Activated CD8-positive, alpha-beta memory T cell treated with anti-CD3 and anti-CD28 coated beads, Interleukin-2, amount 50 U/mL, for 1 hour (primary cell): ENCODE measurements around the gene LEMD2.

ENCODE experiments used
- DNase-seq: peaks from one replicate; pipeline ENCODE4 v3.0.0-alpha.2; 2020; ENCODE audit errors: extremely low read depth

Gene LEMD2

DNA sequence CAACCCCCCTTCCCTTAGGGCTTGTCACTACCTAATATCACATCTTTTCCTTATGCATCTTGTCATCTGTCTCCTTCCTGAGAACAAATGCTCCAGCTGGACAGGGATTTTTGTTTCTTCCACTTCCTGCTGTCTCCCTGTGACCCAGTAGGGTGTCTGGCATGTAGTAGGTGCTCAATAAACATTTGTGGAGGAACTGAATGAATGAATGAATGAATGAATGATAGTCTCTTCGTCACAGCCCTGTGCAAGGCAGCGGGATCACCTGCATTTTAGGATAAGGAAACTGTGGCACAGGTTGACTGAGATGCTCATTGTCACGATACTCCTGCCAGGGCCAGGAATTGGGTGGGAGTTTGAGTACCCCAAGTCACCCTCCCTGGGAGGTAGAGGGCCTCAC is 14.2 kb downstream of the LEMD2 start:
- DNase-seq, result no peak

DNA sequence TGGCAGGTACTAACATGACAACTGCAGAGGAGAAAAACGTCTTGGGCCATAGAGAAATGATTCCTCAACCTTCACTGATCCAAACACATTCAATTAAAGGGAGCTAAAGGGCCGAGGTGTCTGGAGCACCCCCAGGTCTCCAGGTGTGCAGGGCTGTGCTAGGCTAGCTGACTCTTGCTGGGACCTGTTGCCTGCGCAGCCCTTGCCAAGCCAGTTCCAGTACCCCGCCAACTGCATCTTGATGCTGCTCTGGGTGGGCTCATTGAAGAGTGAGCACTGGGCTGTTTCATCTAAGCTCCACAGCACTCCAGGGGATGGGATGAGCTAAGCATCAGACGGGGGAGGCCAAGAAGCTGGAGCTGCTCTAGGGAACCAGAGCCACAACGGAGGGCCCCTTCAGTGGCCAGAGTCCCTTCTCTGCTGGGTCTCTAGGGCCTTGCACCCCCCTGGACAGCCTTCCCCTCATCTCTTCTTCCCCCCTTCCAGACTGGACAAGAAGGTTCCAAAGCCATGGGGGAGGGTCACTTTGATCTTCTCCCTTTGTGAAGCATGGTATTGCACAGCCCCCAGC is 15.9 kb downstream of the LEMD2 start:
- no peak for DNase-seq

DNA sequence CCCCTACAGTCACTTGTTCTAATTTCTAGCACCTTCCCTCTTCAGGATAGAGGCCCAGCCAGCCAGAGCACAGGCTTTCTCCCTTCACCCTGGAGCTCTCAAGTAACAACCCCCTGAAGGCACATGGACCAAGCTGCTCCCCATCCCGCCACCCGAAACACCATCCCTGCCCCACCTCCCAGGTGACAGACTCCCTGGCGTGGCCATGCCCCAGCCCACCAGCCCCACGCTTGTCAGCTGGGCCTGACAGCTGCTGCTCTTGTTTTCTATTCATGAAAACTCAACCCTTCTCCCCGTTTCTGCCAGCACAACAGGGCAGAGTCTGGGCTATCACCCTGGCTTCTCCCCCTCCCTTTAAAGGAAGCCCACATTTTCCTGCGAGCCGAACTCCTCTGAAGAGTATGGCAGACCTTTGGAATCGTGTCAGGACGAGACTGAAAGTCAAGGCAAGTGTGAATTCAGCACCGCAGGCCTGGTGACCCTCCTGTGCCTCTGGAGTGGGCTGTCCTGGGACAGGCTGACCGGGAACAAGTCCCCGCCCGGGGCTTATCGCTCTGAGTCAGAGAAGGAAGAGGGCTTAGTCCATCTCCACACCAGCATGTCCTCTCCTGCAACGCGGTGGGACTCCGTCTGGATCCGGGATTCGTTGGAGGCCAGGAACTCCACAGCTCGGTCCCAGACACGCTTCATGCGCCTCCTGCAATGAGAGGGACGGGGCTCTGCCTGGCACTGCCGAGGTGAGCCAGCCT is 16.7 kb downstream of the LEMD2 start:
- no peak for DNase-seq

DNA sequence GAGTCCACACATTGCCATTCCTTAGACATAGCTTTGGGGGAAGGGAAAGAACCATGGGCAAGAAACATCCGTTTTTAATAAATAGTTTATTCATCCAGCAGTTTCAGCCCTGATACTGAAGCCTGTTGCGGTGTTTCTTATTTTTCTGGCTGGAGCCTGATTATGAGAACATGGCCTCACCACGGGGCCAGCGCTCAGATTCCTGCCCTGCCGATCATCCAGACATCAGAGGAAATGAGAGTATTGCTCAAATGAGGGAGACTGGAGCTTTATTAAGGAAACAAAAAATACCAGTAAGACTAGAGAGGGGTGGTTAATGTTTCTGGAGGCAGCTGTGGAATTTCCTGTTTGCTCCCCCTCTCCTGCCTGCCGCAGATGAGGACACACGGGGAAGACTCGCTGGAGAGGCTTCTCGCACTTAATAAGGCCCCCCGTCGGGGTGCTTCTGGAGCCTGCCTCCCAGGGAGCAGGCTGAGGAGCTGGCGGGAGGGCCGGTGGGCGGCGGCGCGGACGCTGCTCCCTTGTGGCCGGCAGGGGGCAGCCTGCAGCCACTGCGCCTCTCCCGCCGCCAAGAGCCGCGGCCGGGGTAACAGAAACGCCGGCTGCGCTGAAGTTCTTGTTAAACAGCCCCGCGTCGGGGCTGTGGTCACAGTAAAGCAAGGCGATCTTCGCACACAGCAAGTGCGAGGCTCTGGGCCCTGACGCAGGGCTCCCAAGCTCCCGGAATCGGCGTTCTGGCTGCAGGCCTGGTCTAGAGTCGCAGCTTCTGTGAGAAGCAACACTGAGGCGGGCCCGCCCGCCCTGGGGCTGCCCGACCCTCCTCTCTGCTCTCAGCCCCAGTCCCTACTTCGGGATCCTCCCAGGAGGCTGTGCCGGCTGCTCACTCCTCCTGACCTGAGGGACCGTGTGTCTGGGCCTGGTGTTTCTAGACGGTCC is 17.5 kb downstream of the LEMD2 start:
- DNase-seq, result no peak

DNA sequence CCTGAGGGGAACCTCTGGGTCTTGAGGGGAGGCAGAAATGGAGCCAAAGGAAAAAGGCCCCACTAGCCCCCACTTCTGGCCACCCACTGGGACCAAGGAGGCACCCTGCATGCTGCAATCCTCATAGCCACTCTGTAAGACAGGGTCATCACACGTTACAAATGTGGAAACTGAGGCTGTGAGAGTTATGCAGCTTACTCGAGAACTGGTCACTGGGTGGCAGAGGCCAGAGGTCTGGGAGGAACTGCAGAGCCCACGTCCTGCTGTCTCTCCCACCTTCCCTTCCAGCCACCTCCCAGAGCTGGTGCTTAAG is 18.1 kb downstream of the LEMD2 start:
- no peak for DNase-seq

DNA sequence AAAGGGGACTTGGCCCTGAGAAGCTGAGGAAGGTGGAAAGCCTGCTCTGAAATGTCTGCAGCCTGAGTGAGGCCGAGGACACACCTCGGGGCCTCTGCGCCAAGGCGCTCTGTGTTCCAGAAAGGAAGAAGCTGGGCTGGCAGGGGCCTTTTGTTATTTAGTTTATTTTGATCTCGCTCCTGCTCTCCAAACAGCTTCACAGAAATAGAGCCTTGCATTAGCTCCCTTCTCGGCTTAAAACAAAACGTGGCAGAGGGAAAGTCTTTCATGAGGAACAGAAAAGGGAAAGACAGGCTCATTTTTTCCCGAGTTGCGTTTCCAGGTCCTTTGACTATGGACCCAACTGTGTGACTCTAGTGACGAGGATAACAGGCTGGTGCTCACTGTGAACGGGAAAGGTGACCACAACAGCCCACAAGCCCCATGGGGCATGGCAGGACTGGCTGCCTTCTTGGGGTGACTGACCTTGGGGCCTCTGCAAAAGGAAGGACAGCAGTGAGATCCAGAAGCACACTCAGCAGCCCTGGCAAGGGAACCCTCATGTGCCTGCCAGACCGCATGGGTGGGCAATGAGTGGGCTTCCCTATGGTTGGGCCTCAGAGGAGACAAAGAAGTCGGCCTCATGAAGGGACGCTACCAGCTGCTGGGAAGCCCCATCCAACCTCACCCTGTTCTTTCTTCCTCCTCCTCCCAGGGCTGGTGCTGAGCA is 18.7 kb downstream of the LEMD2 start:
- DNase-seq, result no peak

DNA sequence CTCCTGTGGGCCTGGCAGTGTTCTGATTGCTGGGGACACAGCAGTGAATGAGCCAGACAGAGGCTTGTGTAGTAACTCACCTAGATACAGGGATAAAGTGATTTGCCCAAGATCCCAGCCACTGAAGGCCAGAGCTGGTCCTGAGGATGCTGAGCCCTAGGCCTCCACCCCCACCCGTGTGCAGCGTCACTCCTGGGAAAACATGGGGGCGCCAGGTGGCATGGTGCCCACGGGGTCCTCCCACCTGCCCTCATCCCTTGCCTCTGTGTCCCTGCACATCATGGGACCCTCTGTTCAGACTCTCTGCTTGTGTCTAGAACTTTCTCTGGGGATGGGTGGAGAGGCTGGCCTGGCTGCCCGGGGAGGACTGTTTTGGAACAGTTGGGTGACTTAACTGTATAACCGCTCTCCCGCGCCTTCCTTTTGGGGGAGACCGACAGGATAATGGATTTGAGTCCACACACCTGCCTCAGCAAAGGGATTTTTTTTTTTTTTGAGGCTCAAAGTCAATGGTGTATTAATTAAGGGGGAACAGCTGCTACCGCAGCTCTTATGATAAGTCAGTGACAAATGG is 19.6 kb downstream of the LEMD2 start:
- DNase-seq, result no peak

DNA sequence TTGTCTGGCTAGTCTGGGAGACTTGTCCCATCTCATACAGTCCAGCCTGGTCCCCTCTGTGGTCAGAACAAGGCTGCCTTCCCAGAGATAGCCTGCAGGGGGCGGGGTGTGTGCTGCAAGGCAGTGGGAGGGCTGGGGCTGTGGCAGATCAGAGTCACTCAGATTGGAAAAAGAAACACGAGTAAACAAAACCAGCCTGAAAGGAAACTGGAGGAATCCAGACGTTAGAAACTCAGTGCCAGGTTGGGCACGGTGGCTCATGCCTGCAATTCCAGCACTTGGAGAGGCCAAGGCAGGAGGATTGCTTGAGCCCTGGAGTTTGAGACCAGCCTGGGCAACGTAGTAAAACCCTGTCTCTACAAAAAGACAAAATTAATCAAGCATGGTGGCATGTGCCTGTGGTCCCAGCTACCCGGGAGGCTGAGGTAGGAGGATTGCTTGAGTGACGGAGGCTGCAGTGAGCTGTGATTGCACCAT is 20.2 kb downstream of the LEMD2 start:
- DNase-seq, result no peak

DNA sequence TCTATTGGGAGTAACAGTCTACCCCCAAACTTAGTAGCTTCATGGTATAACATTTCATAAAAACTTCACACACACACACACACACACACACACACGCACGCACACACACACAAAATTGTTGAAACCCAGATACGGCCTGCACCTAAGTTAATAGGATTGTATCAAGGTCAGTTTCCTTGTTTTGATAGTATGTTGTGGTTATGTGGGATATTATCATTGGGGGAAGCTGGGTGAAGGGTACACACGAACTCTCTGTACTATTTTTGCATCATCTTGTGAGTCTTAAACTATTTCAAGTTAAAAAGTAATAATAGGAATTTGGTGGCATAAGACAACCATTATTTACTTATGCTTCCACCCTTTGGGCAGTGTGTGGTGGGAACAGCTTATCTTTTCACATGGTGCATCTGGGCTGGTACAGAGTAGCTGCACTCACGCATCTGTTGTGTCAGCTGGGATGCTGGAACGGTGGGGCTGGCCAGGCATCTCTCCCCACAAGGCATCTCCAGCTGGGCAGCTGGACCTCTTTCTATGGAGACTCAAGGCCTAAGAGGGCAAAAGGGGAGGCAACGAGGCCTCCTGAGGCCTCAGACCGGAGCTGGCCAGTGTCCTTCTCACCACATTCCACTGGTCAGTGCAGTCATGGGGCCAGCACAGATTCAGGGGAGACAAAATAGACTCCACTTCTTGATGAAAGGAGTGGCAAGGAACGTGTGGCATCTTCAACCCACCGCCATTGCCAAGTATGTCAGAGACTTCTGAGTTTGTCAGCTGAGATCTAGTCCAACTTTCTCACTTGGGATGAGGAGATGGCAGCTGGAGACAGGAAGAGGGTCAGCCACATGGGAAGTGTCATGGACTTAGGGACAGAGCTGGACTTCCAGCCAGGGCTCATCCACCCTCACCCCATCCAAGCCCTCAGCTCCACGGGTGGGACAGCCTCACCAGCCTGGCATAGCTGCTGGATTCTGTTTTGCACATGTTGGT is 21.7 kb downstream of the LEMD2 start:
- DNase-seq, result no peak

DNA sequence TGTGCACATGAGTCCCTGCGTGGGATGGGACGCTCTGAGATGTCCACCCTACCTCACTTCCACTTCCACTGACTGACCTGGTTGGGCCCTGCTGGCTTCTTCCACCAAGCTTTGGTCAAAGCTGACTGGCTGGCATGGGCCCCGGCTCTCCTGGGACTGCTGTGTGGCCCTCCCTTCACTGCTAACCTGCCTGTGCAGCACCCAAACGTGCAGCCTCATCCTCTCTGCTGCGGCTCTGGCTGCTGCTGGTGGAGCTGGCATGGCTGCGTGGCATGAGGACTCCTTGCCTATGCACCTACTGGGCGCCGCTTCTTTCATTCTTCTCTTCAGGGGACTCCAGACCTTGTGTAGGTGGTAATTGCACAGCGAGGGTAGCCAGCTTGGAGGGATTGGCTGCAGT is 23.6 kb downstream of the LEMD2 start:
- no peak for DNase-seq

DNA sequence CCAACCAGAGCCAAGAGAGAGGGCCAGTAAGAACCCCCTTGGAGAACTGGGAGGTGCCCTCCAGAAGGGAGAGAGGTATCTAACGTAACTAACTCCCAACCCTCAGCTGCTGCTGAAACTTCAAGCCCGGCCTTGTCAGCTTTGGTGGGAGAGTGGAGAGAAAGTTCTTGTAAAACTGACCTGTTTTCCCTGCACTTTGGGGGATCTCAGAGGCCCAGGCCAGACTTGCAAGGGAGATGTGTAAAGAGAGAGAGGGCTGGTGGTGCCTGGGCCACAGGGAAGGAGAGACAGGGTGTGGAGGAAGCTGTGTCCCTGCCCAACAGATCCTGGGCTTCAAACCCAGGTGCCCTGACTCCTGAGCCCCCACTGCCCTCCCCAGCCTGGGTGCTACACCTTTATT is 24.9 kb downstream of the LEMD2 start:
- DNase-seq, result no peak

DNA sequence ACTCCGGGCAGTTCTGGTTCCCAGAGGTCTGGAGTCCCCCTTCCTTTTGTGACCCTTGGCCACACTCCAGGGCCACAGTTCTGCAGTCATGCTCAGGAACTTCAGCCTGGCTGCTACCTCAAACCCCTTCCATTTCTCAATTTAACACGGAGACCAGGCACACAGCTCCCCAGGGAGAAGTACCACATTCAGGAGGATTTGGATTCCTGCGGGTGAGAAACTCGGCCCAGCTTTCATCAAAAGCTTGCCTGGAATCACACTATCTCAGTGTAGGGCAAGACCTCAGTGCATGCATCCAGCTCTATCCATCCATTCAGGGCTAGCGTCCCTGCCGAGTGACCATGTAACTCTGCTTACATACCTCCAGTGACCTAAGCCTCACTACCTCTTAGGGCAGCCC is 25.4 kb downstream of the LEMD2 start:
- DNase-seq, result no peak

DNA sequence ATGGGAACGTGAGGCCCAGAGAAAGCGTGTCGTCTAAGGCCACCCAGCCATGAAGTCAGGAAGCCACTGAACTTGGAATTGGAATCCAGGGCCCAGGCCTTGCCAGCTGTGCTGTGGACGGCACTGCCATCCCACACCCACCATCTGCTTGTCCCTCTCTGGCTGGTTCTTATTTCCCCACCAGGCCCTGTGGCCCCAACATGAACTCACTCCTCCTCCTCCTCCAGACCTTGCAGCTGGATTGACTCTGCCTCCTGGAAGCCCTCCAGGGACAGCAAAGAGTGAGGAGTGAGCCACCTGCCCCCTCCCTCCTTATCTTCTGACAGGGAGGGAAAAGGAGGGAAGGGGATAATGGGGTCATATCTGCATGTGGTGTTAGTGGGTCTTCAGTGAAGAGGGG is 26.2 kb downstream of the LEMD2 start:
- DNase-seq, result no peak

DNA sequence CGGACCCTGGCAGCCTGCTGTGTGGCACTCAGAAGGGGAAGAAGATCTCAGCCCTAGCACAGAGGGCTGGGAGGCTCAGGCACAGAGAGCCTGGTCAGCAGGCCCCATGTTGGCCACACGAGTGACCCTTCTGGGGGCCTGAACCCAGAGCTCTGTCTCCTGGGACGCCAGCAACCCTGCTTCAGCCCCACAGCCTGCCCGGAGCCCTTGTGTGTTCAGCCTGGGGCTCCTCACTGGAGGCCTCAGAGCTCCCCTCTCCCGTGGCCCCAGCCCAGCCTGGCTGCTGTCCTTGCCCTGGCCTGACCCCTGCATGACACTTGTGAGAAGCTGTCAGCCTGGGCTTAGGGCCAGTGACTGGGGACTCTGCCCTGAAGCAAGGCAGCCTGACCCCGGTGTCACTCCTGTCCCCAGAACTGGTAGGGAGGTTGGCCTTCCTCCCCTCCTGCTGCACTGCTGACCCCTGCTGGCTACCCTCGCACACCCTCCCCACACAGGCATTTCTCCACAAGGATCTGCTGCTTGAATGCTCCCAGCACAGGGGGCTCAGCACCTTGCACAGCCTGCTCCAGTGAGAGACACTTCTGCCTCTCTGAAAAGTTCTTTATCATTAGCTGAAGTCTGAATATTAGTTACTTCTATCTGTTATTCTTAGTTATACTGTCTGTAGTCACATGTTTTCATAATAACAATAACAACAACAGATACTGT is 26.9 kb downstream of the LEMD2 start:
- no peak for DNase-seq

DNA sequence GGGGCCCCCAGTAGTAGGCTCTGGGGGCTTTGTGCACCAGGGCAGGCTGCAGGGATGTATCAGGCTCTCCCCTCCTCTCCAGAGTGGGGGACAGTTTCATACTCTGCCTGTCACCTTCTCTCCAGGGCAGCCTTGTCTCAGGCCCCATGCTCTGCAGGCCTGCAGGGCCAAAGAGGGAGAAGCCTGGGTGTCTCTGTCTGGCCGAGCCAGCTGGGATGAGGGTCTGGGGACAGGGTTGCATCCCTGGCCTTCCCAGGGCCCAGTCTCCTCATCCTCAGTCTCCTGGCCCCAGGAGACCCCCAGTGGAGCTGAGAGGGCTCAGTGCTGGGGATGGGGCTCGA is 27.4 kb downstream of the LEMD2 start:
- no peak for DNase-seq

DNA sequence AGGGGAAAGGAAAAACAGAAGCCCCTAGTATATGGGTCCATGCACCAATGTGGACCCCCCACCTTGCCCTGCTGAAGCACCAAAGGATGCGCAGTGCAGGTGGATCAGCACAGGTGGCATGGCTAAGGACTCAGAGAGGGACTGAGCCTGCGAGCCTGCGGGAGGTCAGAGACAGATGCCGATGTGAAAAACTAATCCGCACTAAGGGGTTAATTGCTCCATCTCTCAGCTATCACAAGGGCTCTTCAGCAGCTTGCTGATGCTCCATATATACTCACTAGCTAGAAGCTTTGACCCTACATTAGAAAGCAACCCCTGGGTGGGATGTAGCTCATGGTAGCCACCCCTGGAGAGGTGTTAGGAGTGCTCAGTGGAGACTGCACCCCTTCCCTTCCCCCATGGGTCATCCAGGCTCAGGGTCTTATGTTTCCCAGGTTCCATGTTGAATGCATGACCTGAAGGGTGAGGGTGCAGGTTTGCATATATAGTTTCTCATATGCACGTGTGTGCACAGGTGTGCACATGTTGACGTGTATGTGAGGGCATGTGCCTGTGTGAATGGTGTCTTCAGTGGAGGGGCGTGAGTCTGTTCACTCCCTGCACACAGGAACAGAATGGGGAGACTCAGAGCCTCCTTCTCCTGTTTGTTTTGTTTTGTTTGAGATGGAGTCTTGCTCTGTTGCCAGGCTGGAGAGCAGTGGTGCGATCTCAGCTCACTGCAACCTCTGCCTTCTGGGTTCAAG is 28.9 kb downstream of the LEMD2 start:
- DNase-seq, result no peak

DNA sequence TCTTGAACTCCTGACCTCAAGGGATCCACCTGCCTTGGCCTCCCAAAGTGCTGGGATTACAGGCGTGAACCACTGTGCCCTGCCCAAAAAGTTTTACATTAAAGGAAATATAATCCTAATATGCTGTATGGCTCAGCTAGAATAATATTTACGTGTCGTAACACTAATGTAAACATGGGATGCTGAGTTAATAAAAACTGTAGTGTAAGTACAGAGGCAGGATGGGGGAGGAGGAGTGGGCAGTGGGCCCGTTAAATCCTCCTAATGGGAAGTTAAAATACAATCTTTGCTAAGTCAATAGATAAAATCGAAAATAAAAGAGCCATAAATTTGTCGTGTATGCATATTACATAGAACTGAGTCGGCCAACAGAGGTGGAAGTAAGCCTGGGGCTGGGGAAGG is 30.1 kb downstream of the LEMD2 start:
- DNase-seq, result no peak

DNA sequence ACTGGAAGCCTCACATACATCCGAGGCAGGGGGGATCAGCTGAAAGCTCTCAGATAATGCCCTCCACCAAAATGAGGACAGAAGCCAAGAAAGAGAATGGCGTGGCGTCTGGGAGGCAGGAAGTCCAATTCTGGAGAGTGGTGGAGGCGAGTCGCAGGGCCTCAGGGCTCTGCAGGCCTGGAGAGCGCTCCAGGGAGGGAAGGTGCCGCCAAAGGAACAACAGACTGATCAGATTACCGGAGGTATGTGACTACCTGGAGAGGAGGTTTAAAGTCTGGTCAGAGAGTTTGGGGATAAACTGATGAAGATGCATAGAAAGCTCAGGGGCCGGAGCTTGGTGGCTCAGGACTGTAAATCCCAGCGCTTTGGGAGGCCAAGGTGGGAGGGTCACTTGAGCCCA is 31.0 kb downstream of the LEMD2 start:
- DNase-seq, result no peak

DNA sequence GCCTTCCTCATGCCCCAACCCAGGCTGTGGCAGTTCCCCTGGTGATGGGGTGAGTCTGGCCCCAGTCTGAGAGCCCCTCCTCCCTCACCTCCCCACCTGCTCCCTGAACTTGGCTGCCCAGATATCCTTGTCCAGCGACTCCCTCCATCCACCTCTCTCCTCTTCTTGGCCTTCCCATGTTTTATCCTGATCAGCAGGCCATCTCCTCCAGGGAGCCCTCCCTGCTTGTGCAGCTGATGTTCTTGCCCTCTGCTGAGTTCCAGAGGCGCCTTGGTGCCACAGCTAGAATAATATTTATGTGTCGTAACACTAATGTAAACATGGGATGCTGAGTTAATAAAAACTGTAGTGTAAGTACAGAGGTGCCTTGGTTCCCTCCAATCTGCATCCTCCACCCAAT is 31.8 kb downstream of the LEMD2 start:
- DNase-seq, result no peak
